Mesenteric fat pad (tissue), 1 donor: ENCODE data around the gene AKAP12. TPM values are rescaled to one million over a fixed set of nuclear protein-coding genes. Genes with fewer than 3 reads are reported as not detected.
"Not testable (repeated sequence)": the region's sequence is repeated elsewhere in the genome, so short reads cannot be mapped to it uniquely, and the experiment has no call there.

ENCODE experiments used
- DNase-seq: peaks from one replicate; pipeline ENCODE4 v3.0.0-alpha.2; 2020; ENCODE audit warnings: low spot score
- total RNA-seq: library from RNA; stranded (reverse); fragmentation: NEBNext Ultra II Directional; extraction: Animal tissue kit (Norgen Biotek cat#: 25700); gene quantifications from one replicate; pipeline ENCODE4 v1.2.1, GENCODE V29; 2021
- donor health status: DM: yes; HTN: yes; CAD: no.

Gene AKAP12
- total RNA-seq, 1 donor from 2014 or later: 223 TPM

DNA sequence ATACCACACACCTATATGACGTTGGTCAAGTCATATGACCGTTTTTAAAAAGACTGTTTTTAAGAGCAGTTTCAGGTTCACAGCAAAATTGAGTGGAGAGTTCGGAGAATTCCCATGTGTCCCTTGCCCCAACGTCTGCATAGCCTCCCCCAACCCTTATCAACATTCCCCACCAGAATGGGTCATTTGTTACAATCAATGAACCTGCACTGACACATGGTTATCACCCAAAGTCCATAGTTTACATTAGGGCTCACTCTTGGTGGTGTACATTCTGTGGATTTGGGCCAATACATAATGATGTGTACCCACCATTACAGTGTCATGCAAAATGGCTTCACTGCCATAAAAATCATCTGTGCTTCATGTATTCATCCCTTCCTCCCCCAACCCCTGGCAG is 99.6 kb downstream of the AKAP12 start:
- no peak for DNase-seq

DNA sequence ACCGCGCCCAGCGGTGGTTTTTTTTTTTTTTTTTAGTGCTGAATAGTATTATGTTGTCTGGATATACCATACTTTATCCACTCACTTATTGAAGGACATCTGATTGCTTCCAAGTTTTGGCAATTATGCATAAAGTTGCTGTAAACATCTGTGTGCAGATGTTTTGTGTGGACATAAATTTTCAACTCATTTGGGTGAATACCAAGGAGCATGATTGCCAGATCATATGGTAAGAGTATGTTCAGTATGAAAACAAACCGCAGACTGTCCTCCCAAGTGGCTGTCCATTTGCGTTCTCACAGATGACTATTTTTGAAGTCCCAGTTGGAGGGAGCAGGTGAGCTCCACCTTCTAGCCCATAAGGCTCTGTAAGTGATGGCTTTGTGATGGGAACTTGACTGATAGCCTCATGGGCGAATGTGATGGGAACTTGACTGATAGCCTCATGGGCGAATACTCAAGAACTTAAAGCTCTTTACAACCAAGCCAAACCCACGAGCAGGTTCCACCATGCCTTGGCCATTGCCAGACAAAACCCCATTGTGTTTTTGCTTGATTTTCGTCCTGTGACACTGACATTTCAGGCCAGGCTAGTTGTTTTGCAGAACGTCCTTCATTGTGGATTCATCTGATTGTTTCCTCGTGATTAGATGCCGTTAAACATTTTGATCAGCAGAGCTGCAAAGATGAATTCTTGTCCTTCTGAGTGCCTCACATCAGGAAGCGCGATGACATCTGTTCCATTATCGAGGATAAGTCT is 100.6 kb downstream of the AKAP12 start:
- DNase-seq: no peak

DNA sequence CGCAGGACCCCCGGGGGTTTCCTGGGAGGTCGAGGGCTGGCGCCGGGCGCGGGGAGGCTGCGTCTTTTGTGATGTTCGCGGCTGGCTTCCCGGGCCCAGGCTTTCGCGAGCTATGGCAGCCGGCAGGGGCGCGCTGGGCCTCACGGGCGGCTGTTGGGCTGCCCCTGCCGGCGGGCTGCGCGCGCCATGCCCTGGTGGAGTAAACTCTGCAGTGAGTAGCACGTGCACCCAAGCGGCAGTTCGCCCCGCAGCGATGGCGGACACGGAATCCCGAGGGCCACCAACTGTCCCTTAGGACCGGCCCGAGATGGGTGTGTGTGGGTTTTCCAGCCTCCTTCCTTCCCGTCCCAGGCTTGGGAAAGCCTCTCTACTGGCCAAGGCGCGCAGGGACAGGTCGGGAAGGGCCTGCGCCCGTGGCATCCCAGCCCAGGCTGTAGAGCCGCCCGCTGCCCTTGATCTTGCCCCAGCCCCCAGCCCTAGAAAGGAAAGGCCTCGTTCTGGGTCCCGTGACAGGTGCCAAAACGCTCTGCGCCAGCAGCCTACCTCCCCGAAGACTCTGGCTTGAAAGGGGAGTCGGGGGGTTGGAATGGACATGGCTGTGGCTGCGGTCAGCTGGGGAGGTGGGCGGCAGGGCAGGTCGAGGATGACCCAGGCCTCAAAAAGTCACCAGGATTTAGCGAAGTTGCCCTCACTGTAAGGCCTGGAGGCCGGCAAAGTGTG is 101.9 kb downstream of the AKAP12 start:
- peak; percentile 81 for DNase-seq

DNA sequence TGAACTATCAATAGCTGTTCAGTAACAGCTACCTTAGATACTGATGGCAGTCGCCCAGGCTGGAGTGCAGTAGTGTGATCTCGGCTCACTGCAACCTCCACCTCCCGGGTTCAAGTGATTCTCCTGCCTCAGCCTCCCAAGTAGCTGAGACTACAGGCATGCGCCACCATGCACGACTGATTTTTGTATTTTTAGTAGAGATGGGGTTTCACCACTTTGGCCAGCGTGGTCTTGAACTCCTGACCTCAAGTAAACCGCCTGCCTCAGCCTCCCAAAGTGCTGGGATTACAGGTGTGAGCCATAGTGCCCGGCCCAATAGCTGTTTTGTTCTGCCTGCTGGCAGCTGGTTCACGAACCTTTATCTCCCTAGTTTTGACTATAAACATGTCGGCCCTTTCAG is 103.0 kb downstream of the AKAP12 start:
- DNase-seq: peak; percentile 43

DNA sequence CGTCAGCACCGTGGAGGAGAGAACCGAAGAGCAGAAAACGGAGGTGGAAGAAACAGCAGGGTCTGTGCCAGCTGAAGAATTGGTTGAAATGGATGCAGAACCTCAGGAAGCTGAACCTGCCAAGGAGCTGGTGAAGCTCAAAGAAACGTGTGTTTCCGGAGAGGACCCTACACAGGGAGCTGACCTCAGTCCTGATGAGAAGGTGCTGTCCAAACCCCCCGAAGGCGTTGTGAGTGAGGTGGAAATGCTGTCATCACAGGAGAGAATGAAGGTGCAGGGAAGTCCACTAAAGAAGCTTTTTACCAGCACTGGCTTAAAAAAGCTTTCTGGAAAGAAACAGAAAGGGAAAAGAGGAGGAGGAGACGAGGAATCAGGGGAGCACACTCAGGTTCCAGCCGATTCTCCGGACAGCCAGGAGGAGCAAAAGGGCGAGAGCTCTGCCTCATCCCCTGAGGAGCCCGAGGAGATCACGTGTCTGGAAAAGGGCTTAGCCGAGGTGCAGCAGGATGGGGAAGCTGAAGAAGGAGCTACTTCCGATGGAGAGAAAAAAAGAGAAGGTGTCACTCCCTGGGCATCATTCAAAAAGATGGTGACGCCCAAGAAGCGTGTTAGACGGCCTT is 110.0 kb downstream of the AKAP12 start:
- peak; percentile 55 for DNase-seq

DNA sequence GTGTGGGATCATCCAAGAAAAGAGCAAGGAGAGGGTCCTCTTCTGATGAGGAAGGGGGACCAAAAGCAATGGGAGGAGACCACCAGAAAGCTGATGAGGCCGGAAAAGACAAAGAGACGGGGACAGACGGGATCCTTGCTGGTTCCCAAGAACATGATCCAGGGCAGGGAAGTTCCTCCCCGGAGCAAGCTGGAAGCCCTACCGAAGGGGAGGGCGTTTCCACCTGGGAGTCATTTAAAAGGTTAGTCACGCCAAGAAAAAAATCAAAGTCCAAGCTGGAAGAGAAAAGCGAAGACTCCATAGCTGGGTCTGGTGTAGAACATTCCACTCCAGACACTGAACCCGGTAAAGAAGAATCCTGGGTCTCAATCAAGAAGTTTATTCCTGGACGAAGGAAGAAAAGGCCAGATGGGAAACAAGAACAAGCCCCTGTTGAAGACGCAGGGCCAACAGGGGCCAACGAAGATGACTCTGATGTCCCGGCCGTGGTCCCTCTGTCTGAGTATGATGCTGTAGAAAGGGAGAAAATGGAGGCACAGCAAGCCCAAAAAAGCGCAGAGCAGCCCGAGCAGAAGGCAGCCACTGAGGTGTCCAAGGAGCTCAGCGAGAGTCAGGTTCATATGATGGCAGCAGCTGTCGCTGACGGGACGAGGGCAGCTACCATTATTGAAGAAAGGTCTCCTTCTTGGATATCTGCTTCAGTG is 110.8 kb downstream of the AKAP12 start:
- peak; percentile 51 for DNase-seq

DNA sequence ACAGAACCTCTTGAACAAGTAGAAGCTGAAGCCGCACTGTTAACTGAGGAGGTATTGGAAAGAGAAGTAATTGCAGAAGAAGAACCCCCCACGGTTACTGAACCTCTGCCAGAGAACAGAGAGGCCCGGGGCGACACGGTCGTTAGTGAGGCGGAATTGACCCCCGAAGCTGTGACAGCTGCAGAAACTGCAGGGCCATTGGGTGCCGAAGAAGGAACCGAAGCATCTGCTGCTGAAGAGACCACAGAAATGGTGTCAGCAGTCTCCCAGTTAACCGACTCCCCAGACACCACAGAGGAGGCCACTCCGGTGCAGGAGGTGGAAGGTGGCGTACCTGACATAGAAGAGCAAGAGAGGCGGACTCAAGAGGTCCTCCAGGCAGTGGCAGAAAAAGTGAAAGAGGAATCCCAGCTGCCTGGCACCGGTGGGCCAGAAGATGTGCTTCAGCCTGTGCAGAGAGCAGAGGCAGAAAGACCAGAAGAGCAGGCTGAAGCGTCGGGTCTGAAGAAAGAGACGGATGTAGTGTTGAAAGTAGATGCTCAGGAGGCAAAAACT is 111.5 kb downstream of the AKAP12 start:
- DNase-seq: peak; percentile 68

DNA sequence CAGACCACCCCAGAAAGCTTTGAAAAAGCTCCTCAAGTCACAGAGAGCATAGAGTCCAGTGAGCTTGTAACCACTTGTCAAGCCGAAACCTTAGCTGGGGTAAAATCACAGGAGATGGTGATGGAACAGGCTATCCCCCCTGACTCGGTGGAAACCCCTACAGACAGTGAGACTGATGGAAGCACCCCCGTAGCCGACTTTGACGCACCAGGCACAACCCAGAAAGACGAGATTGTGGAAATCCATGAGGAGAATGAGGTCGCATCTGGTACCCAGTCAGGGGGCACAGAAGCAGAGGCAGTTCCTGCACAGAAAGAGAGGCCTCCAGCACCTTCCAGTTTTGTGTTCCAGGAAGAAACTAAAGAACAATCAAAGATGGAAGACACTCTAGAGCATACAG is 112.0 kb downstream of the AKAP12 start:
- peak; percentile 55 for DNase-seq

DNA sequence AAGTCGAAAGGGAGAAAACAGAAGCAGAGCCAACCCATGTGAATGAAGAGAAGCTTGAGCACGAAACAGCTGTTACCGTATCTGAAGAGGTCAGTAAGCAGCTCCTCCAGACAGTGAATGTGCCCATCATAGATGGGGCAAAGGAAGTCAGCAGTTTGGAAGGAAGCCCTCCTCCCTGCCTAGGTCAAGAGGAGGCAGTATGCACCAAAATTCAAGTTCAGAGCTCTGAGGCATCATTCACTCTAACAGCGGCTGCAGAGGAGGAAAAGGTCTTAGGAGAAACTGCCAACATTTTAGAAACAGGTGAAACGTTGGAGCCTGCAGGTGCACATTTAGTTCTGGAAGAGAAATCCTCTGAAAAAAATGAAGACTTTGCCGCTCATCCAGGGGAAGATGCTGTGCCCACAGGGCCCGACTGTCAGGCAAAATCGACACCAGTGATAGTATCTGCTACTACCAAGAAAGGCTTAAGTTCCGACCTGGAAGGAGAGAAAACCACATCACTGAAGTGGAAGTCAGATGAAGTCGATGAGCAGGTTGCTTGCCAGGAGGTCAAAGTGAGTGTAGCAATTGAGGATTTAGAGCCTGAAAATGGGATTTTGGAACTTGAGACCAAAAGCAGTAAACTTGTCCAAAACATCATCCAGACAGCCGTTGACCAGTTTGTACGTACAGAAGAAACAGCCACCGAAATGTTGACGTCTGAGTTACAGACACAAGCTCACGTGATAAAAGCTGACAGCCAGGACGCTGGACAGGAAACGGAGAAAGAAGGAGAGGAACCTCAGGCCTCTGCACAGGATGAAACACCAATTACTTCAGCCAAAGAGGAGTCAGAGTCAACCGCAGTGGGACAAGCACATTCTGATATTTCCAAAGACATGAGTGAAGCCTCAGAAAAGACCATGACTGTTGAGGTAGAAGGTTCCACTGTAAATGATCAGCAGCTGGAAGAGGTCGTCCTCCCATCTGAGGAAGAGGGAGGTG is 112.9 kb downstream of the AKAP12 start:
- peak; percentile 81 for DNase-seq

DNA sequence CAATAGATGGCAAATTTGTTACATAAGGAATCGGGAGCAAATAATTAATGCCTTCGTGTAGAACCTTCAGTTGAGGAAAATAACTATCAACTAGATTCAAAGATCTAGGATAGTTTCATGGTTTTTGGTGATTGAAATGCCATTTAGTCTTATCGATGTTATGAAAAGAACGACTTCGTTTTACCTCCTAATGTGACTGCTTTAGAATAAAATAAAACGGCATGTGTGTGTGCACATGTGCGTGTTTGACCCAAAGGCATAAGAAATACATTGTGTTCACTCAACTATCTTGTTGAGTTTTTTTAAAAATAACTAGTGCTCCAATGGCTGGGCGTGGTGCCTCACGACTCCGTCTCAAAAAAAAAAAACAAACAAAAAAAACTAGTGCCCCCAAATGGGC is 114.0 kb downstream of the AKAP12 start:
- DNase-seq: no peak

DNA sequence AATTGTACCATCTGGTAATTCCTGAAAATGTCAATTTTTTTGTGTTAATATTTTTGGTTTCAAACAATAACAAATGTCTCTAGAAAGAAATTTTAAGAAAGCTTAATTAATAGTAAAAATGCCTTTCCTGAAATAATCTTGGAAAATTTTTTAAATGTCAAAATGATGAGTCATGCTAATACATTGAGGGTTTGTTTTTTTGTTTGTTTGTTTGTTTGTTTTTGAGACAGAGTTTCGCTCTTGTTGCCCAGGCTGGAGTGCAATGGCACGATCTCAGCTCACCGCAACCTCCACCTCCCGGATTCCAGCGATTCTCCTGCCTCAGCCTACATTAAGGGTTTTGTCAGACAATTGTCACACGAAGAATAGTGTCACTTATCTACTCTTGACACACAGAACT is 117.2 kb downstream of the AKAP12 start:
- not testable (repeated sequence) for DNase-seq

DNA sequence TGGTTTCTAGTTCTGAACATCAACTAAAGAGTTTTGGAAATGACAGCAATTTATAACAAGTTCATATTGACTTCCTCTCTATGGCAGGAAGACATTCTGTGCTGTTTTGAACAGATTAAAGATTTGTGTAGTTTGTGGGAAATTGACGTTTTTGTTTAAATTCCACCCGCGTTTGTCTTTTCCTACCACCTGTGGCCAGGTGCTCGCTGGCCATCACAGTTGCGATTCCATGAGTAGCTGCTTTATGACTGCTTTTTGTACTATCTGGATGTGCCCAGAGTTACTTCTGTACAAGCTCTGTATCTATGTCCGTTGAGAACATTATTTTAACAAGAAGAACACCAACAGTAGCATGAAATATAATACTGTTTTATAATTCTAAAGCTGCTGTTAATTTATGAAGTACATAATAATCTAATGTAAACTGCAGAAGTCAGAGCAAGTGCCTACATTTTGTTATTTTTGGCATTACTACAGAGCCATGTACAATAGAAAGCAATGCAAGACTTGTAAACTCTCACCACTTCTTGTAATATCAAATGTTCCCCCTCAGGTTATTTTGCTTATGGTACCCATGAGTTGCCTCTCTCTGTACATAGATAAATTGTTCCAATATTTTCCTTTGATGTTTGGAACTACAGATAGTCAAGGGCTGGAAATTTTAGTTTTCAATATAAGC is 118.1 kb downstream of the AKAP12 start:
- no peak for DNase-seq

DNA sequence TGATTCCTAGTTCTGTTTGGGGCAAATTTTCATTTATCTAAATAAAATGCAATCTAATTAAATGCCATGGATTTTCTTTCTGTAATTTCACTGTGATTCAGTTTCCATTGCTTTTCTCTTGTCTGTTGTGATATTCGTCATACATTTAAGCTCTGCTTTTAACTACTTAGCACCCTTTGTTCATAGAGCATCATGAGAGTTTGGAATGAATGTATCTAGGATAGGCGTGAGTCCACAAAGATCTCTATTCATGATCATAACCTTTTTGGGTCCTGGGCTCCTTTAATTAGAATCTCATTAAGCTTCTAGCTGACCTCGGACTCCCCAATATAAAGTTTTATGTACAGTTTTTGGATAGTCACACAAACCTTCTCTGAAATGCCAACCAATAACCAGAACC is 118.7 kb downstream of the AKAP12 start:
- DNase-seq: no peak

DNA sequence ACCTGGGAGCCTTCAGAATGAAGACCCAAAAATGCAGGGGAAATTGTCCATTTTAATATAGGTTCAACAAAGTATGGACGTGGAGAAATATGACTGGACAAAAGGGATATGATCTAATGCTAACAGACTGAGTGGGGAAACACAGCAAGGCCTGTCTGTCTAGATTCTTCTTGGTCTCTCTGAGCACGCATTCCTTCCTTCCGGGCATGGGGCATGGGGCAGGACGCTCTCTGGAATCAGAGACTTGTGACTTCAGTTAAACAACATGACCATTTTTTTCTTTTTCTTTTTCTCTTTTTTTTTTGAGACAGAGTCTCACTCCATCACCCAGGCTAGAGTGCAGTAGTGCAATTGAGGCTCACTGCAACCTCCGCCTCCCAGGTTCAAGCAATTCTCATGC is 119.7 kb downstream of the AKAP12 start:
- DNase-seq: no peak

DNA sequence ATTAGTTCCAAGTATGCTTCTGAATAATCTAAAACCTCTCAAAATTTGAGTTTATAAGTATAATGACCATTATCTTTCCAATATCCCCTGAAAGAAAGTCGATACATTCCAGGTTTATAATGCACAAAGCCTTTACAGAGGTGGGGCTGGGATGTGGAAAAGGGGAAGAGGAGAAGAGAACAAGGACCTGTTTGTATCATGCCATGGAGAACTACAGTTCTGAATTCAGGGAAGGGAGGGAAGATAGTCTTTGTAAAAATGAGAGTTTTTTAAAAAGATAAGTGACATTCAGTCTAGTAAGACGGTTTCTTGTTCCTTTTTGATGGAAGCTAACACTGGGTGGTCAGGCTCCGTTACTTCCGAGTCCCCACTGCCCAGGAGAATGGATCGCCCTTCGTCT is 125.5 kb downstream of the AKAP12 start:
- no peak for DNase-seq

DNA sequence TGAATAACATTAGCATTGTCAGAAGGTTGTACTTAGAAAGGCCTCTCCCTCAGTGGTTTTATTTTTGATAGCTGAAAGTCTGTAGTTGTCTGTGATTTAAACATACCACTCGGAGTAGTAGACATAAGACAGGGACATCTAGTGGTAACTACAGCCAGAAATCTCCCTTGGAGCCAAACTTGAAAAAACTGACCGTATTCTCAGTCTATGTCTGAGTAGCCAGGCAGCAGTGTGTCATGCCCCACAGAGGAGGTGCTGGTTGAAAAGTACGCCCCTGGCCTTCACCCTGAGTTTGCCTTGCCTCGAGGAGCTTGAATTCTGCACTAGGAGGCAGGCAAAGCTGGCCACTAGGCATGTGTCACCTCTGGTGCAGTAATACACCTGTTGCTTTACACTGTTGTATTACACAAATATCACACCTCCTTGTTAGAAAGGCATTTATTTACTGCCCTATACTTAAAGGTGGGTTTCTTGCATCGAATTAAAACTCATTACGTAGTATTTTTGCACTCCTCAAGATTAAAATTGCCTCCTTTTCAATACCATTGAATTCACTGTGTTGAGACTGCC is 130.8 kb downstream of the AKAP12 start:
- no peak for DNase-seq

DNA sequence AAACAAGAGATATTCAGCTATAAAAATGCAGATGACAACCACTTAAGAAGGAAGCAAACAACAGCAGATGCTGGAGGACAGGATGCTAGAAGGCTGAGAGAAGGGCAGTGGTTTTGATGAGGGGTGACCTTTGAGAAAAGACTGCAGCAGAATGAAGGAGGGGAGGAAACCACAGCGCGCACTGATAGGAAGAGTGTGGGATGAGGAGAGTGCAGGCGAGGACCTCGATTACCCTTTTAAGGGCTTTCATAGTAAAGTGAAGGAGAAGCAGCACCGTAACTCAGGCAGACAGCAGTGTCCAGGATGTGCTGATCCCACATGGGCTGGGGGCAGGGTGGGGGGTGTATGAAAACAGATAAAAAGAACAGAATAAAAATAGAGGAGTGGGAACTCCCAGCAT is 132.4 kb downstream of the AKAP12 start:
- no peak for DNase-seq

DNA sequence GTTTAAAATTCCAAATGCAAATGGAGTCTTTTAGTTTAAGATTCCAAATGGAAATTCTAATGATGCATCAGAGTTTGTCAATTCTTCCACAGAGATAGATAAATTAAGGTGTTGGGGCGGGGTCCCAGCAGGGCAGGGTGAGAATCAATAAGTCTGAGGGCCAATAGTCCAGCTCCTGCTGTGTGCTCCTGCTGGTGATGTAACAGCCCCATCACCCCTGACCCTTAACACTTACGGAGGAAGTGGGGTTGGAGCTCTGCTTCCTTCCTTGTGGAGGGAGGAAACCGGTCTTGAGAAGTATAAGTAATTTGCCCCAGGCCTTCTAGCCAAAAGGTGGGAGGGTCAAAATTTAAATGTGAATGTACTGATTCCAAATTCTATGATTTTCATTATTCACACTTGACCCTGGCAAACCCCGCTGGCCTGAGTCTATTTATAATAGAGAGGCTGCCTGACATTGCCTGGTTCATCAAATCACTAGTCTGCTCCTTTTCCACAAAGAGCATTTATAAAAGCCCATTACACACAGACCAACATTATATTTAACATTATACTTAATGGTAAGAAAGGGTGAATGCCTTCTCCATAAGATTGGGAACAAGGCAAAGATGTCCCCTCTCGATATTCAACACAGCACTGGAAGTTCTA is 134.4 kb downstream of the AKAP12 start:
- DNase-seq: no peak

DNA sequence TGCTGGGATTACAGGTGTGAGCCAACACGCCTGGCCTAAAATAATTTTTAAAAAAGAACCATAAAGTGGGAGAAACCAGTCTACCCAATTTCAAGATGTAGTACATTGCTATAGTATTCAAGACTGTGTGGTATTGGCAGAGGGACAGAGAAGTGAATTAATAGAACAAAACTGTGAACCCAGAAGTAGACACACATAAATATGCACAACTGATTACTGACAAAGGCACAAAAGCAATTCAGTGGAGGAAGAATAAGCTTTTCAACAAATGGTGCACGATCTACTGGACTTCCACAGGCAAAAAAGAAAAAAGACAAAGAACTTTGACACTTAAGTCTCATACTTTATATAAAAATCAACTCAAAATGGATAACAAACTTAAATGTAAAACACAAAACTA is 136.1 kb downstream of the AKAP12 start:
- no peak for DNase-seq
